Glutamatergic neuron (in vitro differentiated cells): ENCODE measurements around the gene MMP23B. TPM values are rescaled to one million over a fixed set of nuclear protein-coding genes. Genes with fewer than 3 reads are reported as not detected.

ENCODE experiments used
- DNase-seq: peaks from one replicate; pipeline ENCODE4 v3.0.0; 2022
- H3K27ac Mint-ChIP-seq: one replicate; pipeline ENCODE4 v1.8.0; 2020; ENCODE audit warnings: mild to moderate bottlenecking, mixed read lengths, inconsistent platforms; ENCODE audit not compliant: unreplicated experiment
- H3K27me3 Mint-ChIP-seq: one replicate; pipeline ENCODE4 v1.8.0; 2020; ENCODE audit warnings: mild to moderate bottlenecking, moderate library complexity, mixed read lengths, inconsistent platforms; ENCODE audit not compliant: unreplicated experiment
- H3K36me3 Mint-ChIP-seq: one replicate; pipeline ENCODE4 v1.8.0; 2020; ENCODE audit warnings: mild to moderate bottlenecking, mixed read lengths, inconsistent platforms; ENCODE audit not compliant: unreplicated experiment
- H3K4me1 Mint-ChIP-seq: one replicate; pipeline ENCODE4 v1.8.0; 2020; ENCODE audit warnings: mild to moderate bottlenecking, low read depth, mixed read lengths, inconsistent platforms; ENCODE audit not compliant: unreplicated experiment
- H3K4me3 Mint-ChIP-seq: one replicate; pipeline ENCODE4 v1.8.0; 2020; ENCODE audit warnings: mild to moderate bottlenecking, mixed read lengths, inconsistent platforms; ENCODE audit not compliant: unreplicated experiment
- H3K9me3 Mint-ChIP-seq: one replicate; pipeline ENCODE4 v1.8.0; 2020; ENCODE audit warnings: mild to moderate bottlenecking, moderate library complexity, mixed read lengths, inconsistent platforms; ENCODE audit not compliant: unreplicated experiment
- total RNA-seq: library from RNA; stranded (reverse); fragmentation: NEBNext Ultra II Directional; extraction: Animal tissue kit (Norgen Biotek cat#: 25700); gene quantifications from one replicate; pipeline ENCODE4 v1.2.1, GENCODE V29; 2021; ENCODE audit not compliant: unreplicated experiment
- TF ChIP-seq, protein P1 (sequence below): fragments of 200-600 bp; sonication (generic); IDR thresholded peaks from one replicate; pipeline ENCODE4 v1.5.0; 2021; ENCODE audit not compliant: partially characterized antibody, unreplicated experiment

MMP23B gene
- total RNA-seq, 1 donor from 2014 or later, result 162 TPM

DNA sequence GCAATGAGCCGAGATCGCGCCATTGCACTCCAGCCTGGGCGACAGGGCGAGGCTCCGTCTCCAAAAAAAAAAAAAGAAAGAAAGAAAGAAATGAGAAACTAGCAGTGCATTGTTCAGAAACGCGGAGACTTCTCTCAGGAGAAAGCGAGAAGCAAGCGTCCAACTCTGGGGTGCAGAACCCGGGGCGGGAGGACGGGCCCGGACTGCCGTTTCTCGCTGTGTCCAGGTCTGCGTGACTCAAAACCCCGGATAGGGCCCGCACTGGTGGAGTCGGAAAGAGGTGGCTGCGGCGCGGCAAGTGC, 17.1 kb upstream of the MMP23B start:
- Mint-ChIP-seq H3K9me3 (peaks cover 8% of the 10 kb centered on the region), H3K27ac (peak overlapping the region; percentile 70), H3K4me1 (no peaks in the 10 kb centered on the region), H3K36me3 (no peaks in the 10 kb centered on the region), H3K4me3 (peak overlapping the region; percentile 96), H3K27me3 (peaks cover 11% of the 10 kb centered on the region)
- DNase-seq, result no peak
- TF ChIP-seq, protein P1, sequence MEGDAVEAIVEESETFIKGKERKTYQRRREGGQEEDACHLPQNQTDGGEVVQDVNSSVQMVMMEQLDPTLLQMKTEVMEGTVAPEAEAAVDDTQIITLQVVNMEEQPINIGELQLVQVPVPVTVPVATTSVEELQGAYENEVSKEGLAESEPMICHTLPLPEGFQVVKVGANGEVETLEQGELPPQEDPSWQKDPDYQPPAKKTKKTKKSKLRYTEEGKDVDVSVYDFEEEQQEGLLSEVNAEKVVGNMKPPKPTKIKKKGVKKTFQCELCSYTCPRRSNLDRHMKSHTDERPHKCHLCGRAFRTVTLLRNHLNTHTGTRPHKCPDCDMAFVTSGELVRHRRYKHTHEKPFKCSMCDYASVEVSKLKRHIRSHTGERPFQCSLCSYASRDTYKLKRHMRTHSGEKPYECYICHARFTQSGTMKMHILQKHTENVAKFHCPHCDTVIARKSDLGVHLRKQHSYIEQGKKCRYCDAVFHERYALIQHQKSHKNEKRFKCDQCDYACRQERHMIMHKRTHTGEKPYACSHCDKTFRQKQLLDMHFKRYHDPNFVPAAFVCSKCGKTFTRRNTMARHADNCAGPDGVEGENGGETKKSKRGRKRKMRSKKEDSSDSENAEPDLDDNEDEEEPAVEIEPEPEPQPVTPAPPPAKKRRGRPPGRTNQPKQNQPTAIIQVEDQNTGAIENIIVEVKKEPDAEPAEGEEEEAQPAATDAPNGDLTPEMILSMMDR, result no peak

DNA sequence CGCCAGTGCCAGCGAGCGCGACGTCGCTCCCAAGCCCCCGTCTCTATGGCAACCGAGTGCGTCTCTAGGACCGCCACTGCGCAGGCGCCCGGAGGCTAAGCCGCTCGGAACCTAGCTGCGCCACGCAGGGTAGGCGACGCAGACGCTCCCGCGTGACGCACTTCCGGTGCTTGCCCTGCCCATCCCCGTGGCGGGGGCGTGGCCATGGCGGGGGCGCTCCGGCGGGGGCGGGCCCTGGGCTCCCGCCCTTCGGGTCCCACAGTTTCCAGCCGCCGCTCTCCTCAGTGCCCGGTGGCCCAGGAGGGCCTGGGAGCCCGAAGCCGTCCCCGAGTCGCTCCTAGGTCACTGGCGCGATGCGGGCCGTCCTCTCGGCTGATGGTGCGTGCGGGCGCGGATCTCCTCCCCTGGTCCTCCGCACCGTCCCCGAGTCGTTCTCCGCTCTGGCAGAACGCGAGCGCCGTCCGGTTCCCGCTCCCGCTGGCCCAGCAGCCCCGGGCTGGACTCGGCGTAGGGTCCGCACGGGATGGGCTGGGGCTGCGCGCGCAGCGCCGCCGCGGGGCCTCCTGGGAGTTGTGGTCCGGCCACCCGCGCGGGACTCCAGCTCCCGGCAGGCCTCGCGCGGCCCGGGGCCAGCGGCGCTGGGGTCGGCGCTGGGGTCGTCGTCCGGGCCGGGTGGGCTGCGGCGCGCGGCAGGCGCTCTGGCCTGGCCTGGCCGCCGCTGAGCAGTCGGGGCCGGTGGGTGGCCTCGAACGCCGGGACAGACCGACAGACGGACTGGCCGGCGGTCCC, 16.5 kb upstream of the MMP23B start, which contains the start of gene MIB2:
MIB2 (plus strand) TSS at position 245 of the 789 bp plus-strand sequence. CDS start 7,953 bp downstream, outside the sequence.
- H3K27me3 Mint-ChIP-seq, result peaks cover 16% of the 10 kb centered on the region
- peak within 1 kb of the TSS; percentile 70 for H3K27ac Mint-ChIP-seq
- no peaks in the 10 kb centered on the region for H3K4me1 Mint-ChIP-seq
- H3K36me3 Mint-ChIP-seq, result no peaks in the 10 kb centered on the region
- peak; percentile 97 for DNase-seq
- TF ChIP-seq, protein P1, result no peak
- peaks cover 11% of the 10 kb centered on the region for H3K9me3 Mint-ChIP-seq
- H3K4me3 Mint-ChIP-seq, result peak within 1 kb of the TSS; percentile 96

DNA sequence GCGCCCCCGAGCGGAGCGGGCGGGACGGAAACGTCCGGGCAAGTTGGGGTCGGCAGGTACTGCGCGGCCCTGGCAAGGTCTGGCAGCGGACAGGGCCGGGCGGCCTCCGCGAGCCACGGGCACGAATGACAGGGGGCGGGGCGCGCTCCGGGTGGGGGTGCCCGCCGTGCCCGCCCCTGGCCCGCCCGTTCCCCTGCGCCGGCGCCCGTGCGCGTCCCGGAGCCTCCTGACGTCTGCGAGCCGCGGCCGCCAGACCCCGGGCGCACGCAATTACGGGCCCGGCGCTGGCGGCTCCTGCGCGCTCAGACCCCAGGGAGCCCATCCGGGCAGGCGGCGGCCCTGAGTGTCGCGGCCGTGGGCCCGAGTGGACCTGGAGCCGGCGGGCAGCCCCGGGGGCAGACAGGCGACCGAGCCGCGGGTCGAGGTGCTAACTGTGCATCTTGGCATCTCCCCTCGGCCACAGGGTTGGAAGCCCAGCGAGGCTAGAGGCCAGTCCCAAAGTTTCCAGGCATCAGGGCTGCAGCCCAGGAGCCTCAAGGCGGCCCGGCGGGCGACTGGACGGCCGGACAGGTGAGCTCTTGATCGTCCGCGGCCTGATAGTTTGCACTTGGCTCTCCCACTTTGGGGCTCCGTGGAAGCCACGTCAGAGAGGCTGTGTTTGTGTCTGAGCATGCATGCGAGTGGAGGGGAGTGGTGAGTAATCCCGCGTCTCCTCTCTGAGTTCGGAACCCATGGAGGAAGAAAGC, 15.8 kb upstream of the MMP23B start:
- peaks cover 16% of the 10 kb centered on the region for H3K27me3 Mint-ChIP-seq
- peaks cover 11% of the 10 kb centered on the region for H3K9me3 Mint-ChIP-seq
- peak overlapping the region; percentile 85 for H3K4me3 Mint-ChIP-seq
- no peaks in the 10 kb centered on the region for H3K4me1 Mint-ChIP-seq
- no peak overlapping the region for H3K27ac Mint-ChIP-seq
- peak; percentile 49 for DNase-seq
- no peaks in the 10 kb centered on the region for H3K36me3 Mint-ChIP-seq
- TF ChIP-seq, protein P1, result no peak

DNA sequence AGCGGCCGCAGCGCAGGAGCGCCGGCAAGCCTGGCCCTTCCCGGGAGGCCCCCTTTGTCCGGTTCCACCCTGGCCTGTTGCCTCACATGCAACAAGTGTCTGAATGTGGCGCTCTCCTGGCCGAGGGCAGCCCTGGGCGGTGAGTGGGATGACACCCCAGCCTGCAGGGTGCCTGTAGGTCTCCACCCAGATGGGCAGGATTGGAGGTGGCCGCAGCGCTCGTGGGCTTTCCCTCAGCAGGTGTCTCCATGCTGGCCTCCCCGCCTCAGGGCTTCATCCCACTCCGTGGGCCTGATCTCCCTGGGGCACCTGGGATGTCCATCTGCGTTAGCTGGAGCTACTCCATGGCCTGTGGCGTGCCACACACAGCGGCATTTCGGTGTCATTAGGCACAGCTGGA, 15.1 kb upstream of the MMP23B start:
- Mint-ChIP-seq H3K4me1 (no peaks in the 10 kb centered on the region), H3K4me3 (peak overlapping the region; percentile 85), H3K36me3 (no peaks in the 10 kb centered on the region), H3K27me3 (peaks cover 16% of the 10 kb centered on the region), H3K9me3 (peaks cover 11% of the 10 kb centered on the region), H3K27ac (no peak overlapping the region)
- TF ChIP-seq, protein P1, result no peak
- DNase-seq, result no peak

DNA sequence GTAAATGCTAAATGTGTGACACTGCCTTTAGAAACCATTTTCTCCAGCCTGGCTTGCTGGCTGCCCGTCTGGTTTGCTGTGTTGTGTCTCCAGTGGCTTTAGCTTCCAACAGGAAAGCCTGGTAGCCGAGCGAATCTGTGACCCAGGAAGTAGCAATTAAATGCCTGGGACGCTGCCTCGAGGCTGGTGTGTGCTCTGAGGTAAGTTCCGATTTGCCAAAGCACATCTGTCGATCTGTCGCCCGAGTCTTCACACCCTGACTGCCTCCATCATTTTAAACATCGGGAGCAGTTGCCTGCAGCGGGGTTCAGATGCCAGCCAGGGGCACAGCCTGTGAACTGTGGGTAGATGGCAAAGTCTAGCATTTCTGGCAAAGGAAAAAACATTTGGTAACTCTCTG, 14.5 kb upstream of the MMP23B start:
- Mint-ChIP-seq H3K27me3 (peaks cover 20% of the 10 kb centered on the region), H3K36me3 (no peaks in the 10 kb centered on the region), H3K4me1 (peaks cover 5% of the 10 kb centered on the region), H3K27ac (peak overlapping the region; percentile 43), H3K4me3 (peak overlapping the region; percentile 85), H3K9me3 (peaks cover 13% of the 10 kb centered on the region)
- DNase-seq, result no peak
- TF ChIP-seq, protein P1, result no peak
